HG03520 (cell line): ENCODE results near the gene PRXL2C.
"Not testable (repeated sequence)": the region's sequence is repeated elsewhere in the genome, so short reads cannot be mapped to it uniquely, and the experiment has no call there.

ENCODE experiments used
- ATAC-seq: cut with Tn5 transposase; IDR thresholded peaks from one replicate; pipeline ENCODE4 v1.9.1; 2021; ENCODE audit warnings: mild to moderate bottlenecking, moderate library complexity; ENCODE audit not compliant: unreplicated experiment

PRXL2C gene

GRCh38 chr9:96655198-96655851 is at the start of gene PRXL2C:
Gene PRXL2C (minus strand): TSS chr9:96655317. CDS start chr9:96655281, 36 bp downstream.
- ATAC-seq, result peak; percentile 52

GRCh38 chr9:96700721-96701375 is 45.7 kb upstream of the PRXL2C start:
- not testable (repeated sequence) for ATAC-seq

- ATAC-seq, result no peak
Measured at GRCh38 chr9:96691326-96691725, 36.2 kb upstream of the PRXL2C start.

GRCh38 chr9:96688745-96689464 is 33.8 kb upstream of the PRXL2C start:
- ATAC-seq, result no peak

- ATAC-seq, result no peak
Measured at GRCh38 chr9:96688187-96688586, 33.1 kb upstream of the PRXL2C start.

GRCh38 chr9:96686638-96687335 is 31.7 kb upstream of the PRXL2C start:
- ATAC-seq, result no peak

GRCh38 chr9:96680812-96681499 is 25.8 kb upstream of the PRXL2C start:
- no peak for ATAC-seq

GRCh38 chr9:96674906-96675538 is 19.9 kb upstream of the PRXL2C start:
- ATAC-seq, result no peak

GRCh38 chr9:96673786-96674185 is 18.7 kb upstream of the PRXL2C start:
- ATAC-seq, result not testable (repeated sequence)

GRCh38 chr9:96668868-96669534 is 13.9 kb upstream of the PRXL2C start:
- ATAC-seq, result no peak

- no peak for ATAC-seq
Measured at GRCh38 chr9:96667363-96667728, 12.2 kb upstream of the PRXL2C start.

- ATAC-seq, result peak; percentile 63
Measured at GRCh38 chr9:96666653-96667362, 11.7 kb upstream of the PRXL2C start.

GRCh38 chr9:96665789-96666188 is 10.7 kb upstream of the PRXL2C start:
- no peak for ATAC-seq

- no peak for ATAC-seq
Measured at GRCh38 chr9:96663506-96664120, 8.5 kb upstream of the PRXL2C start.

GRCh38 chr9:96661711-96662110 is 6.6 kb upstream of the PRXL2C start:
- ATAC-seq, result no peak

- no peak for ATAC-seq
Measured at GRCh38 chr9:96660692-96661248, 5.7 kb upstream of the PRXL2C start.

- peak; percentile 44 for ATAC-seq
Measured at GRCh38 chr9:96654450-96655197, 493 bp downstream of the PRXL2C start.

GRCh38 chr9:96651626-96652025 is 3.5 kb downstream of the PRXL2C start:
- no peak for ATAC-seq
